ENCODE data around the gene KCNJ6.

DNA sequence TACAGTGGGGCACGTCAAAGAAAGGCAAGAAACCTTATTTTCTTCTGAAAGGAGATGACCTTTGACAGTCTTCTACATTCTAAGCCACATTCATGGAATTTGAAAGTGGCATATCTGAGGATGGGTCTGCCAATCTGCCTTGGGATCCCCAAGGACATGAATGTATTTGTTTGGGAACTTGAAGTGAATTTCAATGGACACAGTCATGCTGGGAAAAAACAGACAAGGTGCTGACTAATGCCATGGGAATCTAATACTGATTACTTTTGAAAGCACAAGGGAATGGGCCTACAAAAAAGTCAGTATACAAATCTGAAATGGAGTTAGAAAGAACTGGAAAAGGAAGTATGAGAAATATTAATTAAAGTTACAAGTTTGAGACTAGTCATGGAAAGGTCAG, 128.8 kb downstream of the KCNJ6 start:
- no peak for TF ChIP-seq CTCF (IDR thresholded peaks at IDR 0.05; ENCODE audit: low read length)
- no peak for TF ChIP-seq EZH2 (IDR thresholded peaks at IDR 0.05; ENCODE audit: borderline replicate concordance, low read length)
